IMR-90 (cell line): ENCODE measurements around the gene ARID4B. TPM values are rescaled to one million over a fixed set of nuclear protein-coding genes. Genes with fewer than 3 reads are reported as not detected.
A peak's percentile ranks its signal among the peaks of the same experiment; 100 is the strongest.

Experiments
- ATAC-seq: fragments of 200-7000 bp; cut with Tn5 transposase; 2 replicates; pipeline ENCODE4 v1.9.1; 2020; ENCODE audit warnings: low read depth, mild to moderate bottlenecking, moderate library complexity
- BruUV-seq: library from RNA; stranded (reverse); fragments of 400-500 nt; replicated peaks from 2 replicates; lab custom pipeline; 2021; lab: Mats Ljungman, UMichigan
- CTCF ChIA-PET: fragments of 300-600 bp; formaldehyde crosslinking; extraction: SDS; loops from one replicate; lab custom pipeline; 2021; ENCODE audit warnings: antibody characterized with exemption; lab: Yijun Ruan, JAX
- POLR2A ChIA-PET: fragments of 300-600 bp; sonication (Branson Sonifier 250); formaldehyde crosslinking; loops from one replicate; lab custom pipeline; 2022; ENCODE audit warnings: antibody characterized with exemption; ENCODE audit not compliant: unreplicated experiment; lab: Charles Lee
- DNase-seq: peaks from one replicate; pipeline ENCODE4 v3.0.0; 2013
- H2AFZ ChIP-seq: replicated peaks from 2 replicates; pipeline ENCODE3; 2013; ENCODE audit warnings: low read length, mild to moderate bottlenecking; ENCODE audit not compliant: poor library complexity
- H2AK5ac ChIP-seq: 2 replicates; pipeline ENCODE4 v1.6.1; 2013; ENCODE audit warnings: low read depth, low read length, inconsistent platforms
- H2AK9ac ChIP-seq: replicated peaks from 2 replicates; pipeline ENCODE3; 2013; ENCODE audit warnings: mild to moderate bottlenecking, low read depth, low read length, moderate library complexity; ENCODE audit not compliant: poor library complexity
- H2BK120ac ChIP-seq: 2 replicates; pipeline ENCODE4 v1.6.1; 2013; ENCODE audit warnings: low read depth, low read length, inconsistent platforms
- H2BK15ac ChIP-seq: 3 replicates; pipeline ENCODE4 v1.6.1; 2013; ENCODE audit warnings: low read depth, low read length, inconsistent platforms
- H2BK20ac ChIP-seq: 2 replicates; pipeline ENCODE4 v1.6.1; 2013; ENCODE audit warnings: low read depth, mild to moderate bottlenecking, inconsistent platforms, low read length, moderate library complexity
- H2BK5ac ChIP-seq: 2 replicates; pipeline ENCODE4 v1.6.1; 2013; ENCODE audit warnings: mild to moderate bottlenecking, low read depth, low read length, inconsistent platforms; ENCODE audit not compliant: poor library complexity, severe bottlenecking
- H3K14ac ChIP-seq: replicated peaks from 2 replicates; pipeline ENCODE4 v1.6.1; 2013; ENCODE audit warnings: low read depth, low read length, inconsistent platforms
- H3K18ac ChIP-seq: 2 replicates; pipeline ENCODE4 v1.6.1; 2013; ENCODE audit warnings: low read depth, low read length, control low read depth
- H3K23ac ChIP-seq: 2 replicates; pipeline ENCODE4 v1.6.1; 2013; ENCODE audit warnings: low read depth, low read length, inconsistent platforms
- H3K27ac ChIP-seq: 2 replicates; pipeline ENCODE4 v1.5.1; 2013; ENCODE audit warnings: mild to moderate bottlenecking, control low read depth, low read length; ENCODE audit not compliant: insufficient read depth
- H3K27me3 ChIP-seq: 2 replicates; pipeline ENCODE4 v1.6.1; 2013; ENCODE audit warnings: low read length; ENCODE audit not compliant: control insufficient read depth, insufficient read depth
- H3K36me3 ChIP-seq: 2 replicates; pipeline ENCODE4 v1.6.1; 2013; ENCODE audit warnings: low read length, mixed read lengths; ENCODE audit not compliant: control insufficient read depth, insufficient read depth
- H3K4ac ChIP-seq: 2 replicates; pipeline ENCODE4 v1.6.1; 2013; ENCODE audit warnings: low read depth, low read length, inconsistent platforms
- H3K4me1 ChIP-seq: 2 replicates; pipeline ENCODE4 v1.6.1; 2013; ENCODE audit warnings: low read length, mixed read lengths; ENCODE audit not compliant: control insufficient read depth, insufficient read depth
- H3K4me2 ChIP-seq: 2 replicates; pipeline ENCODE4 v1.6.1; 2013; ENCODE audit warnings: low read depth, mild to moderate bottlenecking, control low read depth, low read length, moderate library complexity
- H3K4me3 ChIP-seq: 2 replicates; pipeline ENCODE4 v1.5.1; 2013; ENCODE audit warnings: low read depth, mild to moderate bottlenecking, control low read depth, low read length, moderate library complexity; ENCODE audit not compliant: insufficient read depth
- H3K56ac ChIP-seq: 2 replicates; pipeline ENCODE4 v1.6.1; 2013; ENCODE audit warnings: low read length, inconsistent platforms; ENCODE audit not compliant: insufficient read depth; ENCODE audit errors: extremely low read depth
- H3K79me1 ChIP-seq, 2 experiments: 2 replicates each; pipeline ENCODE4 v1.6.1; 2013; ENCODE audit warnings: low read length in 2 of 2, inconsistent platforms in 1 of 2, low read depth in 1 of 2
- H3K9ac ChIP-seq: 2 replicates; pipeline ENCODE4 v1.6.1; 2013; ENCODE audit warnings: low read depth, low read length, control low read depth
- H3K9me1 ChIP-seq: 2 replicates; pipeline ENCODE4 v1.6.1; 2013; ENCODE audit warnings: low read length, inconsistent platforms; ENCODE audit not compliant: insufficient read depth
- H3K9me3 ChIP-seq: 2 replicates; pipeline ENCODE4 v1.6.1; 2013; ENCODE audit warnings: low read length; ENCODE audit not compliant: control insufficient read depth, insufficient read depth
- H4K20me1 ChIP-seq: 2 replicates; pipeline ENCODE4 v1.6.1; 2013; ENCODE audit warnings: low read length, inconsistent platforms; ENCODE audit not compliant: insufficient read depth
- H4K5ac ChIP-seq: 2 replicates; pipeline ENCODE4 v1.6.1; 2013; ENCODE audit warnings: mild to moderate bottlenecking, low read depth, low read length, control low read depth
- H4K8ac ChIP-seq, 2 experiments: 2 replicates each; pipeline ENCODE4 v1.6.1; 2013; ENCODE audit warnings: low read depth in 2 of 2, low read length in 2 of 2, control low read depth in 1 of 2, inconsistent platforms in 1 of 2
- H4K91ac ChIP-seq: 2 replicates; pipeline ENCODE4 v1.6.1; 2013; ENCODE audit warnings: low read depth, low read length, inconsistent platforms; ENCODE audit not compliant: insufficient read depth
- BHLHE40 ChIP-seq: fragments of 150-350 bp; IDR thresholded peaks from 2 replicates; pipeline ENCODE4 v1.6.1; 2016; ENCODE audit warnings: mild to moderate bottlenecking, low read depth, low read length
- CEBPB ChIP-seq: IDR thresholded peaks from 2 replicates; pipeline ENCODE4 v1.6.1; 2012; ENCODE audit warnings: low read depth, low read length, improper control_type of control experiment
- CHD1 ChIP-seq: IDR thresholded peaks from 2 replicates; pipeline ENCODE4 v1.6.1; 2012; ENCODE audit warnings: low read depth, low read length, improper control_type of control experiment
- FOS ChIP-seq: fragments of 150-350 bp; IDR thresholded peaks from 2 replicates; pipeline ENCODE4 v1.6.1; 2016; ENCODE audit warnings: low read depth, low read length
- MAFK ChIP-seq: IDR thresholded peaks from 2 replicates; pipeline ENCODE4 v1.6.1; 2012; ENCODE audit warnings: low read depth, low read length, improper control_type of control experiment
- MAZ ChIP-seq: IDR thresholded peaks from 2 replicates; pipeline ENCODE4 v1.6.1; 2012; ENCODE audit warnings: low read depth, mild to moderate bottlenecking, low read length, improper control_type of control experiment, moderate library complexity, borderline replicate concordance
- MXI1 ChIP-seq: IDR thresholded peaks from 2 replicates; pipeline ENCODE4 v1.6.1; 2012; ENCODE audit warnings: low read depth, mild to moderate bottlenecking, low read length, moderate library complexity, borderline replicate concordance
- NFE2L2 ChIP-seq: fragments of 150-350 bp; IDR thresholded peaks from 2 replicates; pipeline ENCODE4 v1.6.1; 2016; ENCODE audit warnings: low read depth, mild to moderate bottlenecking, low read length
- POLR2A ChIP-seq: IDR thresholded peaks from 2 replicates; pipeline ENCODE4 v1.6.1; 2012; ENCODE audit warnings: mild to moderate bottlenecking, low read depth, low read length
- RCOR1 ChIP-seq: IDR thresholded peaks from 2 replicates; pipeline ENCODE4 v1.6.1; 2012; ENCODE audit warnings: mild to moderate bottlenecking, low read length, improper control_type of control experiment; ENCODE audit not compliant: insufficient replicate concordance
- RFX5 ChIP-seq: IDR thresholded peaks from 2 replicates; pipeline ENCODE4 v1.8.0; 2012; ENCODE audit warnings: low read depth, mild to moderate bottlenecking, low read length, moderate library complexity
- SMC3 ChIP-seq: fragments of 150-350 bp; IDR thresholded peaks from 2 replicates; pipeline ENCODE4 v1.6.1; 2016; ENCODE audit warnings: low read depth, mild to moderate bottlenecking, antibody characterized with exemption, low read length, moderate library complexity
- WGBS, 2 experiments: methylation state at CpG; one replicate each; pipeline versions ENCODE4 v1.1.5 to v1.1.7; 2013; ENCODE audit warnings: missing lambda C conversion rate in 2 of 2; ENCODE audit not compliant: insufficient read length in 1 of 2; ENCODE audit errors: extremely low coverage in 2 of 2; 5-methylcytosine and 5-hydroxymethylcytosine counted together
- dilution Hi-C: fragments of 300-500 bp; cut with HindIII; formaldehyde crosslinking; loops from one replicate; pipeline ENCODE4 v1.14.3; 2018; ENCODE audit warnings: low sequenced_read_pairs; ENCODE audit not compliant: unreplicated experiment
- in situ Hi-C: fragments of 300-500 bp; cut with MboI; formaldehyde crosslinking; loops from 3 replicates; pipeline ENCODE4 v1.14.3; 2019; ENCODE audit warnings: low sequenced_read_pairs, inconsistent platforms, mixed read lengths
- intact Hi-C: fragments of 100-400 bp; cut with micrococcal nuclease; formaldehyde crosslinking; loops from 2 replicates; pipeline ENCODE4 v1.10.0; 2022
- polyA plus RNA-seq, 3 experiments: library from polyadenylated mRNA; depleted of rRNA; stranded (reverse); fragments of >200 nt; gene quantifications; 2 replicates each; pipeline ENCODE4 v1.2.3, GENCODE V29; 2012; ENCODE audit warnings: low replicate concordance in 1 of 3
- total RNA-seq: library from RNA; depleted of rRNA; stranded (reverse); fragments of >200 nt; gene quantifications from 2 replicates; pipeline ENCODE4 v1.2.3, GENCODE V29; 2012
- TF ChIP-seq, protein P1 (sequence below): fragments of 150-350 bp; IDR thresholded peaks from 2 replicates; pipeline ENCODE4 v1.6.1; 2017; ENCODE audit warnings: mild to moderate bottlenecking, antibody characterized with exemption, low read length, low read depth
- TF ChIP-seq, protein P2 (sequence below): conservative IDR thresholded peaks from 2 replicates; pipeline ENCODE4 v1.5.1; 2012; ENCODE audit warnings: mild to moderate bottlenecking, low read depth, low read length, improper control_type of control experiment
- TF ChIP-seq, protein P3 (sequence below): fragments of 150-350 bp; IDR thresholded peaks from 2 replicates; pipeline ENCODE4 v1.6.1; 2016; ENCODE audit warnings: low read depth, mild to moderate bottlenecking, low read length, moderate library complexity, borderline replicate concordance

Gene ARID4B
- total and polyA plus RNA-seq, 2 of the 4 experiments (the other 2 are of a cell fraction), result 8.5 to 16.0 TPM

DNA sequence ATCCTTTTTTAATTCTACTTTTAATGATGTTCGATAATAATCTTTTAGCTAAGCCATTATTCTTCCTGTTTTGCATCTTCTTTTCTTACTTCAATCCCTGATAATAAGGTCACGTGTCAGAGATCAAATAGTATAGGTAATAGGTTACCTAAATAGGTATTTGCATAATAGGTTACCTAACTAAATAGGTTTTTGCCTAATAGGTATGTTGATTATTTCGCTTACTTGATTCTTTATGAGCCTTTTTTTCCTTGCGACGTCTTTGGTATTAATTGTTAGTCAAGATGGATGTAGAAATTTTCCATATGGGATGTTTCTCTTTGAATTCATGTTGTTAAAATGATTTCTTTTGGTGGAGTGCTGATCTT is 2.9 kb upstream of the ARID4B start:
- no peak overlapping the region for H3K14ac ChIP-seq
- peaks cover 26% of the 10 kb centered on the region for H4K20me1 ChIP-seq
- no peaks in the 10 kb centered on the region for H3K27me3 ChIP-seq
- H2BK5ac ChIP-seq, result peak overlapping the region; percentile 47
- ChIA-PET POLR2A (no interaction called here), CTCF (interaction anchor here (0.6 to 0.8 kb wide), 3 partner anchors 130 to 1820 kb away, joined by 3 to 8 read pairs (median 6); no protein-coding TSS in a partner anchor)
- no peak overlapping the region for H3K4me3 ChIP-seq
- no peak overlapping the region for H2BK120ac ChIP-seq
- H3K4ac ChIP-seq, result no peak overlapping the region
- H4K8ac ChIP-seq, result no peak overlapping the region
- peaks cover 6 to 38% of the 10 kb centered on the region in 2 experiments for H3K79me1 ChIP-seq
- H4K91ac ChIP-seq, result no peak overlapping the region
- DNase-seq (no peak), ATAC-seq (no peak)
- H3K9me1 ChIP-seq, result no peaks in the 10 kb centered on the region; the same call in 1 of the 2 replicates
- no peak overlapping the region for H2AK5ac ChIP-seq
- intact Hi-C loops, result loop anchor here (1.0 kb wide), 1 partner anchor 78 kb away; no protein-coding TSS in a partner anchor
- no peak overlapping the region for H3K23ac ChIP-seq
- in situ Hi-C loops, result no loop called here
- no peak for TF ChIP-seq RCOR1
- no peak for TF ChIP-seq FOS
- TF ChIP-seq, protein P1, sequence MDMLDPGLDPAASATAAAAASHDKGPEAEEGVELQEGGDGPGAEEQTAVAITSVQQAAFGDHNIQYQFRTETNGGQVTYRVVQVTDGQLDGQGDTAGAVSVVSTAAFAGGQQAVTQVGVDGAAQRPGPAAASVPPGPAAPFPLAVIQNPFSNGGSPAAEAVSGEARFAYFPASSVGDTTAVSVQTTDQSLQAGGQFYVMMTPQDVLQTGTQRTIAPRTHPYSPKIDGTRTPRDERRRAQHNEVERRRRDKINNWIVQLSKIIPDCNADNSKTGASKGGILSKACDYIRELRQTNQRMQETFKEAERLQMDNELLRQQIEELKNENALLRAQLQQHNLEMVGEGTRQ, result no peak
- TF ChIP-seq RFX5, result no peak
- TF ChIP-seq, protein P2, sequence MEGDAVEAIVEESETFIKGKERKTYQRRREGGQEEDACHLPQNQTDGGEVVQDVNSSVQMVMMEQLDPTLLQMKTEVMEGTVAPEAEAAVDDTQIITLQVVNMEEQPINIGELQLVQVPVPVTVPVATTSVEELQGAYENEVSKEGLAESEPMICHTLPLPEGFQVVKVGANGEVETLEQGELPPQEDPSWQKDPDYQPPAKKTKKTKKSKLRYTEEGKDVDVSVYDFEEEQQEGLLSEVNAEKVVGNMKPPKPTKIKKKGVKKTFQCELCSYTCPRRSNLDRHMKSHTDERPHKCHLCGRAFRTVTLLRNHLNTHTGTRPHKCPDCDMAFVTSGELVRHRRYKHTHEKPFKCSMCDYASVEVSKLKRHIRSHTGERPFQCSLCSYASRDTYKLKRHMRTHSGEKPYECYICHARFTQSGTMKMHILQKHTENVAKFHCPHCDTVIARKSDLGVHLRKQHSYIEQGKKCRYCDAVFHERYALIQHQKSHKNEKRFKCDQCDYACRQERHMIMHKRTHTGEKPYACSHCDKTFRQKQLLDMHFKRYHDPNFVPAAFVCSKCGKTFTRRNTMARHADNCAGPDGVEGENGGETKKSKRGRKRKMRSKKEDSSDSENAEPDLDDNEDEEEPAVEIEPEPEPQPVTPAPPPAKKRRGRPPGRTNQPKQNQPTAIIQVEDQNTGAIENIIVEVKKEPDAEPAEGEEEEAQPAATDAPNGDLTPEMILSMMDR, result no peak
- no peak for TF ChIP-seq CHD1
- no peak for TF ChIP-seq BHLHE40
- TF ChIP-seq, protein P3, sequence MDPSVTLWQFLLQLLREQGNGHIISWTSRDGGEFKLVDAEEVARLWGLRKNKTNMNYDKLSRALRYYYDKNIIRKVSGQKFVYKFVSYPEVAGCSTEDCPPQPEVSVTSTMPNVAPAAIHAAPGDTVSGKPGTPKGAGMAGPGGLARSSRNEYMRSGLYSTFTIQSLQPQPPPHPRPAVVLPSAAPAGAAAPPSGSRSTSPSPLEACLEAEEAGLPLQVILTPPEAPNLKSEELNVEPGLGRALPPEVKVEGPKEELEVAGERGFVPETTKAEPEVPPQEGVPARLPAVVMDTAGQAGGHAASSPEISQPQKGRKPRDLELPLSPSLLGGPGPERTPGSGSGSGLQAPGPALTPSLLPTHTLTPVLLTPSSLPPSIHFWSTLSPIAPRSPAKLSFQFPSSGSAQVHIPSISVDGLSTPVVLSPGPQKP, result no peak
- TF ChIP-seq NFE2L2, result no peak
- no peak for TF ChIP-seq POLR2A
- TF ChIP-seq MAZ, result no peak
- no peak for TF ChIP-seq SMC3
- no peak for TF ChIP-seq MXI1
- TF ChIP-seq CEBPB, result no peak
- TF ChIP-seq MAFK, result no peak
- H2AFZ ChIP-seq, result no peak overlapping the region
- H3K18ac ChIP-seq, result no peak overlapping the region
- no peak overlapping the region for H2BK20ac ChIP-seq
- WGBS, 2 experiments, result no CpG with 5 or more reads among the region's 5 CpGs
- no peak overlapping the region for H3K56ac ChIP-seq
- no TSS peak for BruUV-seq
- no peak overlapping the region for H2BK15ac ChIP-seq
- H3K36me3 ChIP-seq, result peaks cover 5% of the 10 kb centered on the region
- H3K9me3 ChIP-seq, result no peaks in the 10 kb centered on the region
- H2AK9ac ChIP-seq, result no peak overlapping the region
- H3K9ac ChIP-seq, result no peak overlapping the region
- dilution Hi-C loops, result no loop called here
- no peaks in the 10 kb centered on the region; the same call in 1 of the 2 replicates for H3K4me1 ChIP-seq
- no peak overlapping the region for H3K27ac ChIP-seq
- peak overlapping the region; percentile 66 for H3K4me2 ChIP-seq
- H4K5ac ChIP-seq, result no peak overlapping the region
